Transverse colon (tissue), 4 donors: ENCODE measurements around the gene TMEM184A. TPM values are rescaled to one million over a fixed set of nuclear protein-coding genes. Genes with fewer than 3 reads are reported as not detected.

Experiments used
- DNase-seq: peaks from one replicate; pipeline ENCODE4 v3.0.0-alpha.2; 2019
- H3K27ac ChIP-seq, 4 donors: fragments of 200-600 bp; sonication (generic); 2 replicates each; pipeline ENCODE4 v1.5.1; 2016 to 2018; ENCODE audit warnings: inconsistent platforms in 4 of 4
- H3K27me3 ChIP-seq: fragments of 200-600 bp; sonication (generic); 2 replicates; pipeline ENCODE4 v1.5.1; 2017; ENCODE audit warnings: inconsistent platforms
- H3K36me3 ChIP-seq, 4 donors: fragments of 200-600 bp; sonication (generic); 2 replicates each; pipeline ENCODE4 v1.5.1; 2017 to 2019; ENCODE audit warnings: inconsistent platforms in 4 of 4
- H3K4me1 ChIP-seq, 4 donors: fragments of 200-600 bp; sonication (generic); 2 replicates each; pipeline ENCODE4 v1.5.1; 2017 to 2020; ENCODE audit warnings: inconsistent platforms in 4 of 4
- H3K4me3 ChIP-seq, 4 donors: fragments of 200-600 bp; sonication (generic); 1 replicate in 1 of 4; 2 replicates in 3 of 4; pipeline versions ENCODE4 v1.5.1 to v1.6.1; 2017 to 2019; ENCODE audit warnings: inconsistent platforms in 4 of 4
- H3K9me3 ChIP-seq, 2 donors: fragments of 200-600 bp; sonication (generic); 2 replicates each; pipeline ENCODE4 v1.5.1; 2017 to 2019; ENCODE audit warnings: inconsistent platforms in 2 of 2
- EP300 ChIP-seq: sonication (generic); formaldehyde crosslinking; IDR thresholded peaks from one replicate; pipeline ENCODE4 v1.6.1; 2017; ENCODE audit warnings: antibody characterized with exemption, low read depth
- POLR2A ChIP-seq: fragments of 450-650 bp; IDR thresholded peaks from one replicate; pipeline ENCODE4 v1.6.1; 2016; ENCODE audit warnings: antibody characterized with exemption, mild to moderate bottlenecking, moderate library complexity
- POLR2AphosphoS5 ChIP-seq, 3 donors: sonication (generic); formaldehyde crosslinking; IDR thresholded peaks; one replicate each; pipeline ENCODE4 v1.6.1; 2016; ENCODE audit warnings: antibody characterized with exemption in 3 of 3
- WGBS, 2 donors: methylation state at CpG; one replicate each; pipeline ENCODE4 v1.1.5; 2018; ENCODE audit warnings: low coverage in 1 of 2; 5-methylcytosine and 5-hydroxymethylcytosine counted together
- in situ Hi-C, 4 donors: fragments of 200-750 bp; cut with MboI; loops; one replicate each; pipeline versions ENCODE4 v1.15.0 to v1.15.1; 2017; ENCODE audit warnings: low sequenced_read_pairs in 3 of 4, low pct_ligation_motif_present in 1 of 4, low pct_unique_long_range_greater_than_20kb in 1 of 4
- intact Hi-C: fragments of 100-400 bp; cut with DNase I; formaldehyde crosslinking; loops from one replicate; pipeline ENCODE4 v1.15.1; 2023; ENCODE audit warnings: low total_unique reads
- total RNA-seq, 4 donors: library from RNA; depleted of rRNA; stranded (reverse); fragments of >200 nt; gene quantifications; one replicate each; pipeline ENCODE4 v1.1.0, GENCODE V29; 2016
- TF ChIP-seq, protein P1 (sequence below), 5 experiments: fragments of 200-600 bp in 3 of 5; fragments of 450-650 bp in 2 of 5; sonication (generic) in 3 of 5; IDR thresholded peaks; 1 replicate in 2 of 5; 2 replicates in 3 of 5; pipeline ENCODE4 v1.5.1; 2016 to 2017; ENCODE audit warnings: antibody characterized with exemption in 5 of 5, inconsistent platforms in 3 of 5, mild to moderate bottlenecking in 2 of 5, moderate library complexity in 1 of 5

TMEM184A gene
- total RNA-seq, 4 donors from 2014 or later, result 49.9 to 151 (median 94.1) TPM

DNA sequence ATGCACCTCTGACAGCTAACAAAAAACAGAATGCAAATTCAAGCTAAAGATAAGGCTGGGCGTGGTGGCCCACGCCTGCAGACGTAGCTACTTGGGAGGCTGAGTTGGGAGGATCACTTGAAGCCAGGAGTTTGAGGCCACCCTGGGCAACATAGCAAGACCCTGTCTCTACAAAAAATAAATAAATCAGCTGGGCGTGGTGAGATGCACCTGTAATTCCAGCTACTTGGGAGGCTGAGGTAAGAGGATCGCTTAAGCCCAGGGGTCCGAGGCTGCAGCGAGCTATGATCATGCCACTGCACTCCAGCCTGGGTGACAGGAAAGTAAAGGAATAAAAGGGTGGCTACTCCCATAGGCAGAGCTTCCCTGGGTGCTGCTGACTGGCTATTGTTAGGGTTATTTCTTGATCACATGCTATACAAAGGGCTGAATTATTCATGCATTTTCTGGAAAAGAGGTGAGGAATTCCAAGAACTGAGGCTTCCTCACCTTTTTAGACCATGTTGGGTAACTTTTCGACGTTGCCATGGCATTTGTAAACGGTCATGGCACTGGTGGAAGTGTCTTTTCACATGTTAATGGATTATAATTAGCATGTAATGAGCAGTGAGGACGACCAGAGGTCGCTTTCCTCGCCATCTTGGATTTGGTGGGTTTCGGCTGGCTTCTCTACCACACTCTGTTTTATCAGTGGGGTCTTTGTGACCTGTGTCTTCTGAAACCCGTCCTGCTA is 20.7 kb upstream of the TMEM184A start:
- Histone ChIP-seq H3K36me3 (no peaks in the 10 kb centered on the region), H3K9me3 (no peaks in the 10 kb centered on the region), H3K4me1 (peaks cover 0 to 12% (median 4%) of the 10 kb centered on the region in 4 donors), H3K27ac (no peak overlapping the region), H3K4me3 (no peak overlapping the region), H3K27me3 (no peaks in the 10 kb centered on the region)
- 70 to 74% methylated on average over 11 to 15 of the region's 15 CpGs for WGBS, 2 donors
- no peak for DNase-seq
- intact Hi-C loops (no loop called here), in situ Hi-C loops (loop anchor here in 3 of 4 donors (25.0 kb wide), 2 partner anchors 636 to 761 kb away; no protein-coding TSS in a partner anchor)
- TF ChIP-seq, protein P1, sequence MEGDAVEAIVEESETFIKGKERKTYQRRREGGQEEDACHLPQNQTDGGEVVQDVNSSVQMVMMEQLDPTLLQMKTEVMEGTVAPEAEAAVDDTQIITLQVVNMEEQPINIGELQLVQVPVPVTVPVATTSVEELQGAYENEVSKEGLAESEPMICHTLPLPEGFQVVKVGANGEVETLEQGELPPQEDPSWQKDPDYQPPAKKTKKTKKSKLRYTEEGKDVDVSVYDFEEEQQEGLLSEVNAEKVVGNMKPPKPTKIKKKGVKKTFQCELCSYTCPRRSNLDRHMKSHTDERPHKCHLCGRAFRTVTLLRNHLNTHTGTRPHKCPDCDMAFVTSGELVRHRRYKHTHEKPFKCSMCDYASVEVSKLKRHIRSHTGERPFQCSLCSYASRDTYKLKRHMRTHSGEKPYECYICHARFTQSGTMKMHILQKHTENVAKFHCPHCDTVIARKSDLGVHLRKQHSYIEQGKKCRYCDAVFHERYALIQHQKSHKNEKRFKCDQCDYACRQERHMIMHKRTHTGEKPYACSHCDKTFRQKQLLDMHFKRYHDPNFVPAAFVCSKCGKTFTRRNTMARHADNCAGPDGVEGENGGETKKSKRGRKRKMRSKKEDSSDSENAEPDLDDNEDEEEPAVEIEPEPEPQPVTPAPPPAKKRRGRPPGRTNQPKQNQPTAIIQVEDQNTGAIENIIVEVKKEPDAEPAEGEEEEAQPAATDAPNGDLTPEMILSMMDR (IDR thresholded peaks at IDR 0.05), result no peak
- TF ChIP-seq EP300 (no peak), POLR2A (no peak), POLR2AphosphoS5 (IDR thresholded peaks at IDR 0.05) (no peak)

DNA sequence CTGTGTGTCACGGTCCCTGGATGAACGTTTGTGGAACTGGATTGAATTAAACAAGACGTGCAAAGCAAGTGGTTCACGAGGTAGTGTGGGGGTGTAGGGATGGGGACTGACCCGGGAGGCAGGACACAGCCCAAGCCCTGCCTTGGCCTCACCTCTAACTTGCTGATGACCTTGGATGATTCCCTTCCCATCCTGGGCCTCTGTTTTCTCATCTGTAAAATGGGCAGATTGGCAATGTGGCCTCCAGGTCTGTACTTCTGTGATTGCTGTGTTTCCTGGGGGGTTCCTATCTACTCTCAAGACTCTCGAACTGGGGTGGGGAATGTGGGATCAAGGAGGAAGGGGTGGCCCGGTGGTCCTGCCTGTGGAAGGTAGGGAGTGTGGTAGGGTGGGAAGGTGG is 19.8 kb upstream of the TMEM184A start:
- H3K36me3 ChIP-seq, result no peaks in the 10 kb centered on the region
- no peak overlapping the region for H3K27ac ChIP-seq
- TF ChIP-seq EP300, result no peak
- intact Hi-C loops (no loop called here), in situ Hi-C loops (loop anchor here in 3 of 4 donors (25.0 kb wide), 2 partner anchors 636 to 761 kb away; no protein-coding TSS in a partner anchor)
- DNase-seq, result no peak
- H3K27me3 ChIP-seq, result no peaks in the 10 kb centered on the region
- H3K9me3 ChIP-seq, result no peaks in the 10 kb centered on the region
- H3K4me3 ChIP-seq, result no peak overlapping the region
- H3K4me1 ChIP-seq, result peaks cover 5 to 21% (median 12%) of the 10 kb centered on the region in 4 donors
- WGBS, 2 donors, result 81 to 90% methylated on average over 4 to 7 of the region's 7 CpGs

DNA sequence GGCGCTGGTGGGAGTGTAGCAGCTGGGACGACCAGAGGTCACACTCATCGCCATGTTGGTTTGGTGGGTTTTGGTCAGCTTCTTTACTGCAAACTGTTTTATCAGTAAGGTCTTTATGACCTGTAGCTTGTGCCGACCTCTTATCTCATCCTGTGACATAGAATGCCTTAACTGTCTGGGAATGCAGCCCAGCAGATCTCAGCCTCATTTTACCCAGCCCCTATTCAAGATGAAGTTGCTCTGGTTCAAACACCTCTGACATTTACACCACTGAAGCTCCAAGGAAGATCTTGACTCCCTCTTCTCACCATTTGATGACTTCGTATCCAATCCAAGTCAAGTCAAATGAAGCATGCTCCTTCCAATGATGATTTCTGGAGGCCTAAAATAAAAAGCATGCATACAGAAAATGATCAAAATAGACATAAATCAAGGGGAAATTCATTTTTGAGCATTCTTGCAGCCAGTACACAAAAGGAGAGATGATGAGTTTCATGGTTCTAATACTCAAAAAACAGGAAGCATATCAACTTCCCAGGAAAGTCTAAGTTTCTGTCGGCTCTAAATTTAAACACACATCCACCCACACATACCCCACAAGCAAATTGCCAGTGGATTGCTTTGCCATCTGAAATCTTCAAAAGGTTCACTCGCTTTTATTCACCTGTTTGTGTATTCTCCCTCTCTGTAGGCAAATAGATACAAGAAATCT is 16.3 kb upstream of the TMEM184A start:
- intact Hi-C loops, result no loop called here
- H3K27ac ChIP-seq, result peak overlapping the region; percentile 93 to 98 (median 97)
- DNase-seq, result no peak
- no peaks in the 10 kb centered on the region for H3K27me3 ChIP-seq
- WGBS, 2 donors, result 79 to 80% methylated on average over 7 of the region's 7 CpGs
- no peaks in the 10 kb centered on the region for H3K36me3 ChIP-seq
- H3K9me3 ChIP-seq, result no peaks in the 10 kb centered on the region
- no peak overlapping the region for H3K4me3 ChIP-seq
- in situ Hi-C loops, result no loop called here
- TF ChIP-seq POLR2AphosphoS5 (IDR thresholded peaks at IDR 0.05), result no peak
- no peak for TF ChIP-seq EP300
- TF ChIP-seq, protein P1 (IDR thresholded peaks at IDR 0.05), result no peak
- no peak for TF ChIP-seq POLR2A
- H3K4me1 ChIP-seq, result peaks cover 16 to 37% (median 34%) of the 10 kb centered on the region in 4 donors

DNA sequence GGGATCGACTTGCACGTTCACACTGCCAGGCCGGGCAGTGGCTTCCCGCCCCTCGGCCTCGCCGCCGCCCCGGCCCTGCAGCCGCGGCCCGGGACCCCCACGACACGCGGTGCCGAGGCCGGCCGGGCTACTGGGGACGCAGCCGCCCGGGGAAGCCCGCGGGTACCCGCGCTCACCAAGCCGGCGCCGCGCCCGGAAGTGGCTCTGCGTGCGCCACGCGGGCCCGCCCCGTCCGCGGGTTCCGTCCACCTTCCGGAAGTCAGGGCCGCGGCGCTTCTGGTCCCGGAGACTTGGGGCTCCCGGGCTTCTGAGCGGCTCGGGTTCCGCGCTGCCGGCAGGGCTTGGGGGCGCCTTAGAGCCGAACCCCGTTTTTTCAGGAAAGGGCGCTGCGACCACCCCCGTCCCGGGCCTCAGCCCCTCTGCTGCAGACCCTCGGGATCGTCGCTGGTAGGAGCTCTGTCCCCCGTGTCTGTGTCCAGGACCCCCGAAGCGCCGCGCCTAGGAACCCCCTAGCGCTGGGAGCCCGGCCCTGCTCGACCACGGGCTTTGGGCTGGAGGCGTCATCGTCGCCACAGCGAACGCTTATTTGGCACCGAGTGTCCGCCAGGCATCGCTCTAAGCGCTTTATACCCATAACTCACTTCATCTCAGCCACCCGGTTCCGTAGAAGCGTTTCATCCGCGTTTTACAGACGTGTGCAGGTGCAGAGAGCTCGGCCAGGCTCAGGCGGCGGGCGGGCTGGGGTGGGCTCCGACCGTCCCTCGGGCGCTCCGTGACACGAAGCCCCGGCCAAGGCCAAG is 14.0 kb upstream of the TMEM184A start, which contains the start of gene PSMG3:
Gene PSMG3, minus strand, starts transcription at position 200 of the 800 bp plus-strand sequence. CDS start 693 bp downstream, outside the sequence.
- in situ Hi-C loops (no loop called here), intact Hi-C loops (no loop called here)
- no peak for TF ChIP-seq EP300
- TF ChIP-seq, protein P1 (IDR thresholded peaks at IDR 0.05), result peak; percentile 15 to 56 (median 33)
- TF ChIP-seq POLR2A, result peak; percentile 81
- peak; percentile 75 to 85 (median 78) for TF ChIP-seq POLR2AphosphoS5 (IDR thresholded peaks at IDR 0.05)
- Histone ChIP-seq H3K4me3 (peak within 1 kb of the TSS; percentile 78 to 91 (median 82)), H3K27me3 (no peaks in the 10 kb centered on the region), H3K4me1 (peaks cover 16 to 51% (median 43%) of the 10 kb centered on the region in 4 donors), H3K27ac (peak within 1 kb of the TSS; percentile 93 to 98 (median 97)), H3K36me3 (no peaks in the 10 kb centered on the region), H3K9me3 (no peaks in the 10 kb centered on the region)
- WGBS, 2 donors, result 0% methylated on average over 43 of the region's 95 CpGs; no CpG with 5 or more reads in 1 of the 2 donors
- DNase-seq, result peak; percentile 93
